ENCODE results near the gene MLLT3. TPM values are rescaled to one million over a fixed set of nuclear protein-coding genes. Genes with fewer than 3 reads are reported as not detected.

The MLLT3 gene
- total RNA-seq, 4 donors from 2014 or later, result 9.4 to 38.2 (median 30.2) TPM

- TF ChIP-seq EP300 (IDR thresholded peaks at IDR 0.05; ENCODE audit: low read depth), result no peak
- TF ChIP-seq CTCF (IDR thresholded peaks at IDR 0.05), result no peak
- TF ChIP-seq POLR2AphosphoS5 (IDR thresholded peaks at IDR 0.05), result no peak
- TF ChIP-seq POLR2A (IDR thresholded peaks at IDR 0.05), result no peak
- Histone ChIP-seq H3K4me1 (peaks cover 0 to 8% (median 0%) of the 10 kb centered on the region in 4 donors), H3K27me3 (no peaks in the 10 kb centered on the region), H3K36me3 (no peaks in the 10 kb centered on the region), H3K27ac (no peak overlapping the region), H3K9me3 (no peaks in the 10 kb centered on the region), H3K4me3 (no peak overlapping the region)
- WGBS, 2 donors (ENCODE audit: low coverage in 1 of 2), result 57 to 65% methylated on average over 2 of the region's 2 CpGs
- intact Hi-C loops (cut with DNase I; ENCODE audit: low total_unique reads) (no loop called here), in situ Hi-C loops (cut with MboI; ENCODE audit: low pct_ligation_motif_present in 1 of 4, low pct_unique_long_range_greater_than_20kb in 1 of 4, low sequenced_read_pairs in 3 of 4) (no loop called here)
- no peak for DNase-seq
Measured at GRCh38 chr9:20300430-20301115, 321.7 kb downstream of the MLLT3 start.

GRCh38 chr9:20297646-20298084 lies 324.6 kb downstream of the MLLT3 start:
- intact Hi-C loops (cut with DNase I; ENCODE audit: low total_unique reads) (no loop called here), in situ Hi-C loops (cut with MboI; ENCODE audit: low pct_ligation_motif_present in 1 of 4, low pct_unique_long_range_greater_than_20kb in 1 of 4, low sequenced_read_pairs in 3 of 4) (no loop called here)
- peak; percentile 43 for DNase-seq
- Histone ChIP-seq H3K4me1 (peaks cover 0 to 10% (median 0%) of the 10 kb centered on the region in 4 donors), H3K4me3 (no peak overlapping the region), H3K27ac (peak overlapping the region; percentile 4 to 73 (median 62)), H3K36me3 (no peaks in the 10 kb centered on the region), H3K27me3 (no peaks in the 10 kb centered on the region), H3K9me3 (no peaks in the 10 kb centered on the region)
- WGBS, 2 donors (ENCODE audit: low coverage in 1 of 2), result 67% methylated on average over 6 of the region's 6 CpGs; no CpG with 5 or more reads in 1 of the 2 donors
- TF ChIP-seq POLR2AphosphoS5 (IDR thresholded peaks at IDR 0.05) (peak; percentile 52 to 79 (median 52)), CTCF (IDR thresholded peaks at IDR 0.05) (no peak), POLR2A (IDR thresholded peaks at IDR 0.05) (no peak), EP300 (IDR thresholded peaks at IDR 0.05; ENCODE audit: low read depth) (peak; percentile 51)

- DNase-seq, result no peak
- Histone ChIP-seq H3K27ac (no peak overlapping the region), H3K4me3 (no peak overlapping the region), H3K9me3 (no peaks in the 10 kb centered on the region), H3K4me1 (peaks cover 0 to 10% (median 0%) of the 10 kb centered on the region in 4 donors), H3K27me3 (no peaks in the 10 kb centered on the region), H3K36me3 (no peaks in the 10 kb centered on the region)
- 84 to 89% methylated on average over 1 of the region's 1 CpG for WGBS, 2 donors (ENCODE audit: low coverage in 1 of 2)
- intact Hi-C loops (cut with DNase I; ENCODE audit: low total_unique reads) (no loop called here), in situ Hi-C loops (cut with MboI; ENCODE audit: low pct_ligation_motif_present in 1 of 4, low pct_unique_long_range_greater_than_20kb in 1 of 4, low sequenced_read_pairs in 3 of 4) (no loop called here)
- TF ChIP-seq CTCF (IDR thresholded peaks at IDR 0.05) (no peak), EP300 (IDR thresholded peaks at IDR 0.05; ENCODE audit: low read depth) (no peak), POLR2A (IDR thresholded peaks at IDR 0.05) (no peak), POLR2AphosphoS5 (IDR thresholded peaks at IDR 0.05) (no peak)
Measured at GRCh38 chr9:20295555-20295954, 326.7 kb downstream of the MLLT3 start.

- 88 to 100% methylated on average over 1 to 6 of the region's 6 CpGs for WGBS, 2 donors (ENCODE audit: low coverage in 1 of 2)
- intact Hi-C loops (cut with DNase I; ENCODE audit: low total_unique reads) (no loop called here), in situ Hi-C loops (cut with MboI; ENCODE audit: low pct_ligation_motif_present in 1 of 4, low pct_unique_long_range_greater_than_20kb in 1 of 4, low sequenced_read_pairs in 3 of 4) (no loop called here)
- TF ChIP-seq CTCF (IDR thresholded peaks at IDR 0.05) (no peak), EP300 (IDR thresholded peaks at IDR 0.05; ENCODE audit: low read depth) (no peak), POLR2A (IDR thresholded peaks at IDR 0.05) (no peak), POLR2AphosphoS5 (IDR thresholded peaks at IDR 0.05) (no peak)
- Histone ChIP-seq H3K36me3 (no peaks in the 10 kb centered on the region), H3K4me3 (no peak overlapping the region), H3K9me3 (no peaks in the 10 kb centered on the region), H3K4me1 (peaks cover 0 to 10% (median 0%) of the 10 kb centered on the region in 4 donors), H3K27ac (no peak overlapping the region), H3K27me3 (no peaks in the 10 kb centered on the region)
- no peak for DNase-seq
Measured at GRCh38 chr9:20294046-20294750, 328.1 kb downstream of the MLLT3 start.
